Neuronal stem cell (in vitro differentiated cells): ENCODE data around the gene WDHD1.
"Not testable (repeated sequence)": the region's sequence is repeated elsewhere in the genome, so short reads cannot be mapped to it uniquely, and the experiment has no call there.

ENCODE experiments used
- DNase-seq: peaks from one replicate; pipeline ENCODE4 v3.0.0-alpha.2; 2013; ENCODE audit warnings: low spot score
- H2AFZ ChIP-seq: one replicate; pipeline ENCODE4 v1.6.1; 2013; ENCODE audit warnings: mild to moderate bottlenecking, low read length, inconsistent platforms
- H2AK5ac ChIP-seq: 2 replicates; pipeline ENCODE4 v1.6.1; 2013; ENCODE audit warnings: low read depth, mild to moderate bottlenecking, inconsistent platforms, low read length, moderate library complexity, mixed read lengths
- H2BK120ac ChIP-seq: 2 replicates; pipeline ENCODE4 v1.6.1; 2013; ENCODE audit warnings: low read depth, mild to moderate bottlenecking, inconsistent platforms, low read length, moderate library complexity, mixed read lengths
- H2BK12ac ChIP-seq: one replicate; pipeline ENCODE4 v1.6.1; 2013; ENCODE audit warnings: low read length, inconsistent platforms
- H2BK15ac ChIP-seq: 2 replicates; pipeline ENCODE4 v1.6.1; 2013; ENCODE audit warnings: mild to moderate bottlenecking, low read length, inconsistent platforms, mixed read lengths
- H2BK5ac ChIP-seq: one replicate; pipeline ENCODE4 v1.6.1; 2013; ENCODE audit warnings: inconsistent platforms, mild to moderate bottlenecking, low read length, moderate library complexity
- H3K14ac ChIP-seq: one replicate; pipeline ENCODE4 v1.6.1; 2013; ENCODE audit warnings: low read length, inconsistent platforms
- H3K18ac ChIP-seq: 2 replicates; pipeline ENCODE4 v1.6.1; 2013; ENCODE audit warnings: low read length, inconsistent platforms
- H3K23ac ChIP-seq: 2 replicates; pipeline ENCODE4 v1.6.1; 2013; ENCODE audit warnings: low read depth, mild to moderate bottlenecking, mixed read lengths, low read length, inconsistent platforms; ENCODE audit not compliant: poor library complexity
- H3K27ac ChIP-seq: replicated peaks from 3 replicates; pipeline ENCODE4 v1.5.1; 2013; ENCODE audit warnings: low read length, inconsistent platforms
- H3K27me3 ChIP-seq, 3 experiments: 2 replicates each; pipeline ENCODE4 v1.6.1; 2013; ENCODE audit warnings: low read length in 3 of 3, mild to moderate bottlenecking in 2 of 3, inconsistent platforms in 1 of 3, low read depth in 1 of 3, mixed read lengths in 1 of 3, moderate library complexity in 1 of 3; ENCODE audit not compliant: control insufficient read depth in 3 of 3, insufficient read depth in 3 of 3
- H3K36me3 ChIP-seq, 2 donors: replicated peaks in 1 of 2; 2 replicates each; pipeline ENCODE4 v1.6.1; 2013; ENCODE audit warnings: low read length in 2 of 2; ENCODE audit not compliant: control insufficient read depth in 2 of 2, insufficient read depth in 2 of 2
- H3K4ac ChIP-seq: 2 replicates; pipeline ENCODE4 v1.6.1; 2013; ENCODE audit warnings: inconsistent platforms, mild to moderate bottlenecking, low read length, moderate library complexity
- H3K4me1 ChIP-seq, 2 donors: 1 replicate in 1 of 2; 2 replicates in 1 of 2; pipeline ENCODE4 v1.6.1; 2013; ENCODE audit warnings: low read length in 2 of 2, low read depth in 1 of 2; ENCODE audit not compliant: control insufficient read depth in 2 of 2, insufficient read depth in 1 of 2
- H3K4me2 ChIP-seq: one replicate; pipeline ENCODE4 v1.6.1; 2013; ENCODE audit warnings: mild to moderate bottlenecking, low read length, inconsistent platforms; ENCODE audit not compliant: insufficient read depth, poor library complexity, severe bottlenecking
- H3K4me3 ChIP-seq, 2 donors: 2 replicates each; pipeline ENCODE4 v1.5.1; 2013; ENCODE audit warnings: low read length in 2 of 2, mild to moderate bottlenecking in 2 of 2, inconsistent platforms in 1 of 2, moderate library complexity in 1 of 2
- H3K79me1 ChIP-seq: one replicate; pipeline ENCODE4 v1.6.1; 2013; ENCODE audit warnings: low read depth, mild to moderate bottlenecking, inconsistent platforms, low read length, moderate library complexity
- H3K9ac ChIP-seq: one replicate; pipeline ENCODE4 v1.6.1; 2013; ENCODE audit warnings: mild to moderate bottlenecking, low read depth, low read length, inconsistent platforms; ENCODE audit not compliant: poor library complexity
- H3K9me3 ChIP-seq, 2 donors: replicated peaks in 1 of 2; 2 replicates each; pipeline versions ENCODE3 to v1.6.1; 2013; ENCODE audit warnings: low read length in 2 of 2, mild to moderate bottlenecking in 2 of 2, inconsistent platforms in 1 of 2, low read depth in 1 of 2, mixed read lengths in 1 of 2, moderate library complexity in 1 of 2; ENCODE audit not compliant: control insufficient read depth in 2 of 2, insufficient read depth in 1 of 2
- H4K8ac ChIP-seq: one replicate; pipeline ENCODE4 v1.6.1; 2013; ENCODE audit warnings: low read depth, mild to moderate bottlenecking, inconsistent platforms, low read length, moderate library complexity
- H4K91ac ChIP-seq: one replicate; pipeline ENCODE4 v1.6.1; 2013; ENCODE audit warnings: low read length, low read depth, mild to moderate bottlenecking, inconsistent platforms; ENCODE audit not compliant: poor library complexity
- WGBS, 2 donors: extraction: QIAGEN DNeasy Blood & Tissue Kit; methylation state at CpG; one replicate each; pipeline ENCODE4 v1.1.7; 2013; ENCODE audit warnings: missing lambda C conversion rate in 2 of 2, mixed read lengths in 1 of 2; ENCODE audit not compliant: insufficient read length in 2 of 2, insufficient replicate concordance in 1 of 2; ENCODE audit errors: extremely low coverage in 2 of 2; 5-methylcytosine and 5-hydroxymethylcytosine counted together

WDHD1 gene

GRCh38 chr14:54974788-54975414, 52.0 kb downstream of the WDHD1 start:
- DNase-seq: no peak
- H3K36me3 ChIP-seq: peaks cover 11 to 92% of the 10 kb centered on the region in 2 donors
- H3K4ac ChIP-seq: no peak overlapping the region
- H3K27me3 ChIP-seq: no peaks in the 10 kb centered on the region
- H3K9ac ChIP-seq: no peak overlapping the region
- H2AK5ac ChIP-seq: no peak overlapping the region
- no peak overlapping the region for H2AFZ ChIP-seq
- no peak overlapping the region for H2BK12ac ChIP-seq
- H2BK5ac ChIP-seq: no peak overlapping the region
- H3K4me1 ChIP-seq: no peaks in the 10 kb centered on the region
- no peak overlapping the region for H4K91ac ChIP-seq
- no peak overlapping the region for H4K8ac ChIP-seq
- no peak overlapping the region for H2BK120ac ChIP-seq
- H3K9me3 ChIP-seq: peaks cover 0 to 8% of the 10 kb centered on the region in 2 donors
- H2BK15ac ChIP-seq: no peak overlapping the region
- peaks cover 2% of the 10 kb centered on the region for H3K79me1 ChIP-seq
- H3K23ac ChIP-seq: no peak overlapping the region
- H3K18ac ChIP-seq: no peak overlapping the region
- H3K27ac ChIP-seq: no peak overlapping the region
- no peak overlapping the region for H3K4me2 ChIP-seq
- H3K4me3 ChIP-seq: no peak overlapping the region
- WGBS, 2 donors: no CpG with 5 or more reads among the region's 5 CpGs
- no peak overlapping the region for H3K14ac ChIP-seq

GRCh38 chr14:54967496-54967895, 59.4 kb downstream of the WDHD1 start:
- Histone ChIP-seq H3K27ac (no peak overlapping the region), H4K8ac (no peak overlapping the region), H3K9me3 (peaks cover 0 to 4% of the 10 kb centered on the region in 2 donors), H3K4me3 (no peak overlapping the region), H2BK120ac (no peak overlapping the region), H2BK12ac (no peak overlapping the region), H3K23ac (no peak overlapping the region), H2AFZ (no peak overlapping the region), H2BK5ac (no peak overlapping the region), H3K9ac (no peak overlapping the region), H3K79me1 (no peaks in the 10 kb centered on the region), H3K27me3 (no peaks in the 10 kb centered on the region), H2BK15ac (no peak overlapping the region), H4K91ac (no peak overlapping the region), H3K4me2 (no peak overlapping the region), H3K4ac (no peak overlapping the region), H3K4me1 (no peaks in the 10 kb centered on the region), H3K18ac (no peak overlapping the region), H3K14ac (no peak overlapping the region), H3K36me3 (peaks cover 9 to 86% of the 10 kb centered on the region in 2 donors), H2AK5ac (no peak overlapping the region)
- WGBS, 2 donors: no CpG with 5 or more reads among the region's 4 CpGs
- DNase-seq: no peak

GRCh38 chr14:54955143-54955542, 71.8 kb downstream of the WDHD1 start:
- Histone ChIP-seq H4K91ac (no peak overlapping the region), H3K36me3 (peaks cover 14 to 63% of the 10 kb centered on the region in 2 donors), H3K4me1 (no peaks in the 10 kb centered on the region), H2BK5ac (no peak overlapping the region), H3K18ac (no peak overlapping the region), H3K4me3 (no peak overlapping the region), H3K27me3 (peaks cover 0 to 2% (median 0%) of the 10 kb centered on the region in 3 experiments), H3K79me1 (no peaks in the 10 kb centered on the region), H2BK15ac (no peak overlapping the region), H3K9me3 (no peaks in the 10 kb centered on the region), H3K23ac (no peak overlapping the region), H3K27ac (no peak overlapping the region), H3K4me2 (no peak overlapping the region), H2BK12ac (no peak overlapping the region), H4K8ac (no peak overlapping the region), H3K9ac (no peak overlapping the region), H2AFZ (no peak overlapping the region), H3K14ac (no peak overlapping the region), H3K4ac (no peak overlapping the region), H2AK5ac (no peak overlapping the region), H2BK120ac (no peak overlapping the region)
- no peak for DNase-seq

- H3K4me3 ChIP-seq, H3K27ac ChIP-seq, H2BK120ac ChIP-seq, H3K27me3 ChIP-seq, H2BK12ac ChIP-seq, H4K91ac ChIP-seq, H3K23ac ChIP-seq, H3K79me1 ChIP-seq, H2BK5ac ChIP-seq, H3K4ac ChIP-seq, H2BK15ac ChIP-seq, H3K9ac ChIP-seq, H2AFZ ChIP-seq, DNase-seq, H3K9me3 ChIP-seq, H2AK5ac ChIP-seq, H3K4me1 ChIP-seq, H3K4me2 ChIP-seq, H3K18ac ChIP-seq, H3K14ac ChIP-seq, H4K8ac ChIP-seq: not testable (repeated sequence)
- WGBS, 2 donors: no CpG with 5 or more reads among the region's 3 CpGs
- peaks cover 13 to 55% of the 10 kb centered on the region in 2 donors for H3K36me3 ChIP-seq
Measured at GRCh38 chr14:54953609-54954008, 73.3 kb downstream of the WDHD1 start.
